OCI-LY3 (cell line): ENCODE data around the gene C1GALT1.
"Not testable (repeated sequence)": the region's sequence is repeated elsewhere in the genome, so short reads cannot be mapped to it uniquely, and the experiment has no call there.

Source experiments
- CTCF ChIP-seq: fragments of 200-600, 300-600 bp; sonication (generic); IDR thresholded peaks from 2 replicates; pipeline ENCODE4 v1.5.1; 2014; ENCODE audit warnings: antibody characterized with exemption, low read length, low read depth
- EZH2phosphoT487 ChIP-seq: fragments of 200-600 bp; shearing (Covaris generic); IDR thresholded peaks from 2 replicates; pipeline ENCODE4 v1.6.1; 2018; ENCODE audit warnings: antibody characterized with exemption, mixed run types, low read depth

GRCh38 chr7:7199592-7199991 lies 17.2 kb downstream of the C1GALT1 start:
- not testable (repeated sequence) for TF ChIP-seq CTCF, EZH2phosphoT487
